Vagina (tissue), 2 donors: ENCODE measurements around the gene UPF1. TPM values are rescaled to one million over a fixed set of nuclear protein-coding genes. Genes with fewer than 3 reads are reported as not detected.

Experiments
- DNase-seq, 2 donors: peaks; one replicate each; pipeline ENCODE4 v3.0.0-alpha.2; 2017; ENCODE audit errors: extremely low spot score in 2 of 2
- H3K27ac ChIP-seq: fragments of 200-600 bp; sonication (generic); one replicate; pipeline ENCODE4 v1.5.1; 2019
- H3K27me3 ChIP-seq: fragments of 200-600 bp; sonication (generic); one replicate; pipeline ENCODE4 v1.5.1; 2019
- H3K36me3 ChIP-seq, 2 donors: fragments of 200-600 bp; sonication (generic); one replicate each; pipeline ENCODE4 v1.5.1; 2017 to 2019
- H3K4me1 ChIP-seq: fragments of 200-600 bp; sonication (generic); one replicate; pipeline ENCODE4 v1.5.1; 2019
- H3K4me3 ChIP-seq, 2 donors: fragments of 200-600 bp; sonication (generic); 1 replicate in 1 of 2; 2 replicates in 1 of 2; pipeline ENCODE4 v1.5.1; 2016 to 2019
- H3K9me3 ChIP-seq: fragments of 200-600 bp; sonication (generic); one replicate; pipeline ENCODE4 v1.5.1; 2019
- CTCF ChIP-seq, 3 experiments: fragments of 450-650 bp in 2 of 3; fragments of 200-600 bp in 1 of 3; sonication (generic) in 1 of 3; IDR thresholded peaks; one replicate each; pipeline ENCODE4 v1.5.1; 2017 to 2019; ENCODE audit warnings: antibody characterized with exemption in 3 of 3, mild to moderate bottlenecking in 2 of 3, moderate library complexity in 2 of 3
- POLR2A ChIP-seq, 2 donors: fragments of 450-650 bp; IDR thresholded peaks; one replicate each; pipeline ENCODE4 v1.6.1; 2017; ENCODE audit warnings: antibody characterized with exemption in 2 of 2, mild to moderate bottlenecking in 2 of 2, moderate library complexity in 2 of 2
- POLR2AphosphoS5 ChIP-seq, 2 donors: sonication (generic); formaldehyde crosslinking; IDR thresholded peaks; one replicate each; pipeline ENCODE4 v1.9.0; 2017; ENCODE audit warnings: antibody characterized with exemption in 2 of 2, mild to moderate bottlenecking in 2 of 2, low read depth in 1 of 2; ENCODE audit not compliant: insufficient read depth in 1 of 2
- intact Hi-C: fragments of 100-400 bp; cut with DNase I; formaldehyde crosslinking; loops from one replicate; pipeline ENCODE4 v1.15.1; 2023
- total RNA-seq: library from RNA; depleted of rRNA; stranded (reverse); fragments of >200 nt; gene quantifications from one replicate; pipeline ENCODE4 v1.2.3, GENCODE V29; 2016

UPF1 gene
- total RNA-seq, 1 donor from 2014 or later, result 77.8 TPM

GRCh38 chr19:18795540-18795939 lies 36.2 kb upstream of the UPF1 start:
- H3K27me3 ChIP-seq, result no peaks in the 10 kb centered on the region

GRCh38 chr19:18796239-18796638 lies 35.5 kb upstream of the UPF1 start:
- H3K27ac ChIP-seq, result no peak overlapping the region
- H3K36me3 ChIP-seq, result no peaks in the 10 kb centered on the region
- H3K4me1 ChIP-seq, result peaks cover 8% of the 10 kb centered on the region
- H3K27me3 ChIP-seq, result no peaks in the 10 kb centered on the region
- no peak overlapping the region for H3K4me3 ChIP-seq
- no peaks in the 10 kb centered on the region for H3K9me3 ChIP-seq
- TF ChIP-seq POLR2AphosphoS5 (IDR thresholded peaks at IDR 0.05; ENCODE audit: insufficient read depth in 1 of 2, low read depth in 1 of 2), result no peak
- no peak for TF ChIP-seq POLR2A (IDR thresholded peaks at IDR 0.05)
- no peak for TF ChIP-seq CTCF (IDR thresholded peaks at IDR 0.05)
- DNase-seq, result no peak
- intact Hi-C loops, result no loop called here

More at GRCh38 chr19:18795540-18795939, 36.2 kb upstream of the UPF1 start:
- intact Hi-C loops, result no loop called here
- Histone ChIP-seq H3K4me1 (peaks cover 15% of the 10 kb centered on the region), H3K4me3 (peak overlapping the region in 1 of 2 donors; percentile 22), H3K27ac (peak overlapping the region; percentile 43), H3K9me3 (no peaks in the 10 kb centered on the region), H3K36me3 (no peaks in the 10 kb centered on the region)
- TF ChIP-seq CTCF (IDR thresholded peaks at IDR 0.05) (no peak), POLR2A (IDR thresholded peaks at IDR 0.05) (no peak), POLR2AphosphoS5 (IDR thresholded peaks at IDR 0.05; ENCODE audit: insufficient read depth in 1 of 2, low read depth in 1 of 2) (no peak)
- no peak for DNase-seq

GRCh38 chr19:18798384-18799352 lies 33.1 kb upstream of the UPF1 start:
- H3K4me1 ChIP-seq, result peaks cover 6% of the 10 kb centered on the region
- intact Hi-C loops, result no loop called here
- TF ChIP-seq POLR2A (IDR thresholded peaks at IDR 0.05) (no peak), POLR2AphosphoS5 (IDR thresholded peaks at IDR 0.05; ENCODE audit: insufficient read depth in 1 of 2, low read depth in 1 of 2) (no peak), CTCF (IDR thresholded peaks at IDR 0.05) (no peak)
- H3K4me3 ChIP-seq, result no peak overlapping the region
- no peak for DNase-seq
- no peak overlapping the region for H3K27ac ChIP-seq
- H3K36me3 ChIP-seq, result no peaks in the 10 kb centered on the region
- H3K9me3 ChIP-seq, result no peaks in the 10 kb centered on the region
- no peaks in the 10 kb centered on the region for H3K27me3 ChIP-seq

- TF ChIP-seq POLR2A (IDR thresholded peaks at IDR 0.05), result no peak
- TF ChIP-seq POLR2AphosphoS5 (IDR thresholded peaks at IDR 0.05; ENCODE audit: insufficient read depth in 1 of 2, low read depth in 1 of 2), result no peak
- no peak for TF ChIP-seq CTCF (IDR thresholded peaks at IDR 0.05)
- peaks cover 6% of the 10 kb centered on the region for H3K4me1 ChIP-seq
- intact Hi-C loops, result no loop called here
- H3K4me3 ChIP-seq, result no peak overlapping the region
- no peaks in the 10 kb centered on the region for H3K9me3 ChIP-seq
- no peaks in the 10 kb centered on the region for H3K27me3 ChIP-seq
- H3K27ac ChIP-seq, result no peak overlapping the region
- no peaks in the 10 kb centered on the region for H3K36me3 ChIP-seq
- no peak for DNase-seq
Measured at GRCh38 chr19:18799389-18799970, 32.3 kb upstream of the UPF1 start.
